Stimulated activated CD8-positive, alpha-beta memory T cell treated with anti-CD3 and anti-CD28 coated beads, Interleukin-12 subunit alpha, Interleukin-12 subunit beta, amount 100 ng/mL, for 24 hours (primary cell): ENCODE measurements around the gene NTNG1.

Experiments used
- DNase-seq: peaks from one replicate; pipeline ENCODE4 v3.0.0-alpha.2; 2020; ENCODE audit errors: extremely low read depth

Gene NTNG1

DNA sequence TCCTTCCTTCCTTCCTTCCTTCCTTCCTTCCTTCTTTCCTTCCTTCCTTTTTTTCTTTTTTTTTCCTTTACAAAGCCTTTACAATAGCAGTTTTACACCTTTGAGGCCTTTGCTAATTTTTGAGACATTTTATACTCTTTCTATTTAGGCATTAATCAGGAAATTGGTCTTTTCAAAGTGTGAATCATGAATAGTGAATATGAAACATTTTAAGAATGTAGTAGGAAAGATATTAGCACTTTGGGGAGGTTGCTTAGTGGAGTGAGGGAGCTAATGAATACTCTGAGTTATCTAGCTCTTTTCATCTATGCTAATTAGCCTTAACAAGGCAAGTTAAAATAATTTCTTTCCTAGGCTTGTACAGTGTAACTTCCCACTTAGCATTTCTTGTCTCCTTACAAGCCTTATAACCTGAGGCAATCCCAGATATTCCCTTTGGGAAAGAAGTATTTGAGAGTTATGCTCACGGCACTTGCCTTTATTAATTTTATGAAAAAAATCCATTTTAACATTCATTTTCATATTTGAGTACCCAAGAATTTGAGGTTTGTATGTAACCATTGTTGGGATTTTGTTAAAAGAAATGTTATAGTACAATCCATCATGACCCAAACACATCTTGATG is 122.6 kb downstream of the NTNG1 start:
- DNase-seq = no peak

DNA sequence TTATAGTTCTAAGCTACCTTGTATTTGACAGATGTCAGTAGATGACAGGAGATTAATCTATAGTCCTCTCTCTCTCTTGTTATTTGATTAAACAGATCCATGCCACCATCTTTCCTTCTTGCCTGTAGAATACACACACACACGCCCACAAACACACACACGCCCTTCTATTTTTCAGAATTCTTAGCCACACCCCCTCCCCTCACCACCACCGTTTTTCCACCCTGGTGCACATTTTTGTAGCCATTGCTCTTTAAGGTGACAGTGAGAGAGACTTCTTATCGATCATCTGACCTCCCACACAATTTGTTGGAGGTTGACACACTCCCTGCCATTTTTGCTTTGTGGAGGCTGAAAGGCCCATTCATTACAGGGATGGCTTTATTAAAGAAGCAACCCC is 123.2 kb downstream of the NTNG1 start:
- DNase-seq = no peak

DNA sequence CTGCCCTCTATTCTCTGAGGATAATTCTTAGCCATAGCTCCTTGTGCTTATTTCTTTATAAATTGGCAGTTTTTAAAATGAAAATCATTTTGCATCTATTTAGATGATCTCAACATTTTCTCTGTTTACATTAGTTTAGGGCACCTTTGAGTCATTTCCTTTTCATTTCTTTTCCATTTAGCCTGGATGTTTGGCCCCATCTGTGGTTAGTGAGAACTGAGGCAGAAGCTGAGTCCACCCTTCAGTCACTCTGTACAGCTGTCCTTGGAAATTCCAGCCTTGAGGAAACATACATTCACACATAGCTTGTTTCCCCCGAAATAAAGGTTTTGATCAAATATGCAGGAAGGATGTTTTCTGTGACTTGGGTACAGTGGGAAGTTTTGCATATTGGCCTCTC is 123.7 kb downstream of the NTNG1 start:
- DNase-seq = no peak

DNA sequence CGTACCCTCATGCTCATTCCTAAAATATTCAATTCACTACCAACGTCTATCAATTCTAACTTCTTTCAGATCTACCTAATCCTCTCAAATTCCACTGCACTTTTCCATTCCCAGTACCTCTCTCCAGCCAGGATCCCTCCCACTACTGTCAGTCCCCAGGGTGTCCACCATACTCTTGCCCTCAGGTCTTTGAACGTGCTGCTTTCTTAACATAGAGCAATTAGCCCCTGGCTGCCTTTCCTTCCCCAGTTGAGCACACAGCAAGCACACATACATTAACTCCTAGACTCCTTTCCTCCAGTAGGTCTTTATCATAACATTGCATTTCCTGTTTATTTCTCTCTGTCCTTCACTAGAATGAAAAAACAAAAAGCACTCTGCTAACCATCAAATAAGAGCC is 126.7 kb downstream of the NTNG1 start:
- no peak for DNase-seq

DNA sequence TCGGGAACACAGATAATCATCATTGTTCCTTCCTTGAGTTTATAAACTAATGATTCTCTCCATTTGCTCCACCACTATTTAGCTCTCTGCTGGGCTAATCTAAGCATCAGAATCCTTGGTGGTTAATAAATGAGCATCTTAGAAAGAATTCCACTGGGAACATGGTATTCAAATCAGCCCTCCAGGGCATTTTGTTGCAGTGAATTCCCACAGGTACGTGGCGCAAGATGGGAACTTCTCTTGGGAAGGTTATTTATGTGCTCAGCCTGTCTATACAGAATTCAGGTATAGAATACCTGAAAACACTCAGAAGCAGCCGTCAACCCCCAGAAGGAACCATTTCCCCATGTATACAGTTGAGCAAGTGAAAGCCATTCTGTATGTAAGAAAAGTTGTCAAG is 131.5 kb downstream of the NTNG1 start:
- no peak for DNase-seq

DNA sequence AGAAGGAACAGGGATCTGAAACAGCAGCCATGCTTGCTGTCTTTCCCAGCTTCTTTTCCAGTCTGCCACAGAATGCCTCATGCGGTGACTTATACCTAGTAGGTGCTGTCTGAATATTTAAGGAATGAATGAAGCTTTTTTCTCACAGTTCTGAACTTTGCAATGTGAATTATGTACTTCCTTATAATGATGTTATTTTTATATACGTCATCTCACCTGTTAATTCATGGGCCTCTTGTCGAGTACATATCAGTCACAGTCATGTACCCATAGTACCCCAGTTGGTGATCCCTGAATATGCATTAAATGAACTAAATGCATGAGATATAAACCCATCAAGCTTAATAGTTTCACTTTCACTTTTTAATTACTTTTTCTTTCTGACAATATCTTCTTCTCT is 132.7 kb downstream of the NTNG1 start:
- no peak for DNase-seq

DNA sequence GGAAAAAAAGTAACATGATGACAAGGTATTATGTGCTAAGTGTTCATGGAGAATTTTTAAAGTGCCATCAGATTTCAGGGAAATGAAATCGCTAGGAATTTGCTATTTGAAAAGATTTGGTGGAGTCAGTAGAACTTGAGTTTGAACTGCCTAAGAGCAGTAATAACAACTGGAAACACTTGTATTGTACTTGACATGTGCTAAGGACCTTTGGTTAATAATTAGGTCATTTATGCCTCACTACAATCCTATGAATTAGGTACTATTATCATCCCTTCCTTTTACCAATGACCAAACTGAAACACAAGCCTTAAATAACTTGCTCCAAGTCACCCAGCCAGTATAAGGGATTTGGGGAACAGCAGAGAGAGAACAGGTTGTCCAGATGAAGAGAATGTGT is 133.4 kb downstream of the NTNG1 start:
- no peak for DNase-seq

DNA sequence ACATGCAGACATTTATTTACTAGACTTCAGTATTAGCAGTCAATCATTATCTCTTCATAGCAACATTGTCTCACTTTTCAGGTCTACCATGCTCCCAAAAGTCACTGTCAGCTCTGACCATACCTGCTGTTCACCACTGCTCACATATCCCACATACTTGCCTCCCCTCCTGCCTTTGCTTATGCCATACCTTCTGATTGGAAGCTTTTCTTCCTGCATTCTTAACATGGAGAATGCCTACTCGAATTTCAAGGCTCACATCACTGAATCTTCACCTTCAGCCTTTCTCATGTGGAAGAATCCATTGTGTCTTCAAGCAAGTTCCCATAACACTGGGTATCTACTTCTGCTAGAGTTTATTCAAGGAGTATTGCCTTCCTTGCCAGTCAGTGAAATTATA is 135.4 kb downstream of the NTNG1 start:
- no peak for DNase-seq

DNA sequence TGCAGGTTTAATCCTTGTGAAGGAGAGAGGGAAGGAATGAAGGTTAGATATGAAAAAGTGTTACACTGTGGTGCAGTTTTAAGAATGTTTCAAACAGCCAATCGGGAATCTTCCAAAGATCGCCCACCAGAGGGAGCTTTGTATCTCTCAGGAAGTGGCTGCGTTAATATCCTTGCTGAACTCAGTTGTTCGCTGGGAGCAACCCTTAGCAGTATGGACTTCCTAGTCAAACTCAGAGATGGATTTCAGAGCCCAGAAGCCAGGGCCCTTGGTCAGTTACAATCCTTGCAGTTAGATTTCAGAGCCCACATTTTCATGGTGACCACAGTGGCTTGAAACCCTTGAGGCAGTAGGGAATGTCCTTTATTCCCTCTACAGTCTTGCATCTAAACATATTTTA is 136.2 kb downstream of the NTNG1 start:
- DNase-seq = no peak

DNA sequence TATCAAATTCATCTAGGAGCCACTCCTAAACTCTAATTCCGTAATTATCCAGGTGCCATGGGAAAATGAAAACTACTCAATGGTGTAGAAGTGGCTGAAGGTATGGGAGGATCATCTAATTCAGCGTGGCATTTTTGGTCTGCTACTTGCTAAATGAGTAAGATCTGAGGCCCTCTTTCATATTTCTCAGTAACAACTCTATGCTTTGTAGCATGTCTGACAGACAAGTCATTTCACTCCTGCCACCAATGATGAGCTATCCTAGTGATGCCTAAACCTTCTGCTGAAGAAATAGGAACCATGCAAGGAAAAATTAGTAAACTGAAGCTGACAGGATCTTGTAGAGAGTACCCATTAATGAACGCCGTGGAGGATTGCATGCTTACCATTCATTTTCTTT is 145.3 kb downstream of the NTNG1 start:
- DNase-seq = no peak

DNA sequence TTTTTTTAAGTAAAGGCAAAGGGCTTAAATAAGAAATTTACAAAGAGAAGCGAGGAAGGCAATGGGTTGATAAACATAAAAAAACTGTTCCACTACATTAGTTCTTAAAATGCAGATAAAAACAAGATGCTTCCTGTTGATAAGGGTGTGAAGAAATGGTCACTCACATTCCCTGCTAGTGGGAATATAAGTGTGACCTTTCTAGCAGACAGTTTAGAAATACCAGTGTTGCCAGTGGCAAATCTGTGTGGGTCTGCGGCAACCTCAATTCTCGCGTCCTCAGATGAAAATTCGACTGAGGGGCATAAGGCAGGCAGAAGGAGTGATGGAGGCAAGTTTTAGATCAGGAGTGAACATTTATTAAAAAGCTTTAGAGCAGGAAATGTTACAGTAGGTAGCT is 151.1 kb downstream of the NTNG1 start:
- no peak for DNase-seq

DNA sequence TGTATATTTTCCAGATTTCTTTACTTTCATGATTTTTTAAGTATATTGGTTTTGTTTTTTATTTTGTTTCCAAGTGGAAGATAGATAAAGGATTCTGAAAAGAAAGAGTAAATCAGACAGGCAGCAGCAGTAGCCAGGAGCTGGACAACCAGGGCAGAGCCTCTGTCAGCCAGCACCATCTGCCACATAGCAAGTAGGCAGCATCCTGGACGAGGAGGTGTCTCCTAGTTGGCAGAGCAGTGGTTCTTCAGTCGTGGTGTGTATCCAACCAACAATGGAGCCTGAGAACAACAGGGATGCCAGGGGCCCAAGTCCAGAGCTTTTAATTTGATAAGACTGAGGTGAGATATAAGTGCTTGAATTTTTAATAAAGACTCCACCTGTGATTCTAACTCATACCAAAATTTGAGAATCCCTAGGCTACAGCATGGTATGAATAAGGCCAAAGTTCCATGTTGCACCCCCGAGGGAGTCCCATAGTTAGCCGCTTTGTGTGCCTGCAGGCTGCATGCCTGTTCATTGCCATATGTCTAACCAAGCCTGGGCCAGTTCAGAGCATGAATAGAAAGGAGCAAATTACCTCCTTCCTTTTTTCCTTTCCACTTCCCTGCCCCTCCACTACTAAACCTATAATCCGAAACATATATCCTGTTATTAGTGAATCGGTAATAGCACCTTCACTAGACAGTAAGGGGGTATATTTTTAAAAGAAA is 153.2 kb downstream of the NTNG1 start:
- DNase-seq = no peak

DNA sequence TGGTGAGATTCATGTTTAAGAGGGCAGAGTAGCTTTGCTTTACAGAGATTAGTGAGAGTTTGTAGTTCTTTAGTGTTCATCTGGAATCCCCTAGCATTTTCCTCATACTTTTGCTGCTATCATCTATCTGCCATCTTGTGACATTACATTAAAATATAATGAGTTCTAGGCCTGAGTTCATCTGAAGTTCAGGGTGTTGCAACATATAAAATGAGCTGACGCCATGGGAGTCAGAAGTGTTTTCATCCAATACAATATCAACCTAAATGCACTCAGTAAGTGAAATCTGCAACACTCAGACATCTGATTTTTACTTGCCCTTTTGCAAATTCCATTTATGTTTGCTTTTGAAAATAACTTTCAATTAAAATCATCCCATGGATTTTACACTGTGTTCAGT is 153.8 kb downstream of the NTNG1 start:
- no peak for DNase-seq

DNA sequence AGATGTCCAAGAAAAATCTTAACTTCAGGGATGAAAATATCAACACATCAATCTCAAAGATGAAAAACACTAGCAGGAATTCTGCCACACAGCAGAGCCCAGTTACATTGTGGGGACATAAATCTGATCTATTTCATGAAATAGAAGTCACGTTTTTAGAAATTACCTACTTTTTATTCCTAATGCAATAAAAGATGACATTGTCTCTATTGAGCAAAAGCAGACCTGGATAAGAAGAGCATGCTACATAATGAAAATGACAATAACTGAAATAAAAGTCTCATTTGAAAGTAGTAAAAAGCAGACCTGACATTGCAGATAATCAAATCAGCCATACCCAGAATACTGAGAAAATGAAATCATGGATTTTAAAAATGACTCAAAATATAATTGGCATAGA is 156.8 kb downstream of the NTNG1 start:
- DNase-seq = no peak

DNA sequence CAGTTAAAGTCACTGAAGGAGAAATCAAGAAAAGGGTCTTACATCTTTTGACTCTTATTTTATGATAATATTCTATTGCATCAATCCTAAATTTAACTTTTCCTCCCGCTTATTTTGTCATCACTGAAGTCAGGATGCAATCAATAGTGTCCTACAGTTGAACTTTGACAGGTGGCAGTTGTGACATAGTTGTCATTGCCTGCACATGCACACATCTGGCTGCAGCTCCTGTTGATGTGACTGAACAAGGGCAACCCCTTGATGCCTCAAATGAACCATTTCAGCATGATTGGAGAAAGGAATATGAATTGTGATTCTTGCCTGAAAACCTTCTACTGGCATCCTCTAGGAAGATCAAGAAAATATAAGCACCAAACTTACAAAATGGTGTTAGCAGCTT is 157.7 kb downstream of the NTNG1 start:
- DNase-seq = no peak

DNA sequence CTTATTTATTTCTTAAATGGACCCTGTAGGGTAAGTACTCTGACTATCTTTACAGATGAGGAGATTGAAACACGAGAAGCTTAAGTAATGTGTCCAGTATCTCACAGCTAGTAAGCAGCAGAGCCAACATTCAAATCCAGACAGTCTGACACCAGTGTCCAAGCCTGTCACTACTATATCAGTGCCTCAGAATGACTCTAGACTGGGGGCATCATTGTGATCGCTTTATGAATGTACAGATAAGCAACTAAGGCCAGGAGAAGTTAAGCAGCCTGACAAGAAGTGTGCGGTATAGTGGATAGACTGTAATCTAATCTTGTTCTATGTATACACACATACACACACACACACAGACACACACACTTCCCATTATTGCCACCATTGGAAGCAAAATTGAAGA is 158.7 kb downstream of the NTNG1 start:
- DNase-seq = no peak

DNA sequence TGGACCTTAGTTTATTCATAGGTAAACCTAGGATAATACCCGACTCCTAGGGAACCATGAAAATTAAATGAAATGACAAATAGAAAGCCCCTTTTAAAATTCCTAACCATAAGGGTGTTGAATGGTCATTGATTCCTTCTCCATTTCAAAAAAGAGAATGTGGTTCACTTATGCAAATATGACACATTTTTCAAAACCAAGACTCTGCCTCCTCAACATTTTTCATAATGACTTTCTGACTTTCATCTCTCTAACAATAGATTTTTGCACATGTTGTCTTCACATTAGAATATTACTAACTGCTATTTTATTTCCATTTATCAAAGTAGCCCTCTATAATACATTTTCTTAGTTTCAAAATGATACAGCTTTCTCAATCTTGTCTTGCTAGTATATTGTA is 169.1 kb downstream of the NTNG1 start:
- DNase-seq = no peak

DNA sequence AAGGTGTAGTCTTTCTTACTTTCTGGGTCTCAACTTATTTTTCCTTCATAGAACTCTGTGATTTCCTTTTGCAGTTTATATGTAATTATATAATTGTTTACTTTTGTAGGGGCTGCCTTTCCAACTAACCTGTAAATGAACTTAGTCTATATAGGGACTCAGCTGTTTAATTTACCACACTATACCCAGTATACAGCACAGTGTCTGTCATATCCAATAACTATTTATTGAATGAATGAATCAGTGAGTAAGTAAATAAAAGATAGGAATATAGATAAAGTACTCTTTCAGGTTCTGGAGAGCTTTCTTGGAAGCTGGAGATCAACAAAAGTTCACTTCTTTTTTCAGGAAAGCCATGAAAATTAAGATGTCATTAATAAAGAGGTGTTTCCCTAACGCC is 174.8 kb downstream of the NTNG1 start:
- DNase-seq = no peak

DNA sequence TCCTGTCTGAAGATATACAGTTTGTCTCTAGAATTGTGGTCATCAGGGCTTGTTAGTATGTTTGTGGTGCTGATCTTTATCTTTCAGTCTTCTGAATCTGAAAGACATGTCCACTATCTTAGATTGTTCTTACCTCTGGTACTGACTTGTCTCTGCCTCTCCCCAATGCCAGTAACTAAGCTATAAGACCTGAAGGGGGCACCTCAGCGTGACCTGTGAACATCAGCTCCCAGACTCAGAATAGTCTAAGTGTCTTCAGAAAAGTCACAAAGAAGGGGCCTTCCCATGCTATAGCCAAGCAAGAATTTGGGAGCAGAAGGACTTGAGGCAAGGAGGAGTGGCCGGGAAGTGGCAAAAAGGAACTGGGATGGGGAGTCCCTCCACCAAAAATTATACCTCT is 178.1 kb downstream of the NTNG1 start:
- DNase-seq = no peak

DNA sequence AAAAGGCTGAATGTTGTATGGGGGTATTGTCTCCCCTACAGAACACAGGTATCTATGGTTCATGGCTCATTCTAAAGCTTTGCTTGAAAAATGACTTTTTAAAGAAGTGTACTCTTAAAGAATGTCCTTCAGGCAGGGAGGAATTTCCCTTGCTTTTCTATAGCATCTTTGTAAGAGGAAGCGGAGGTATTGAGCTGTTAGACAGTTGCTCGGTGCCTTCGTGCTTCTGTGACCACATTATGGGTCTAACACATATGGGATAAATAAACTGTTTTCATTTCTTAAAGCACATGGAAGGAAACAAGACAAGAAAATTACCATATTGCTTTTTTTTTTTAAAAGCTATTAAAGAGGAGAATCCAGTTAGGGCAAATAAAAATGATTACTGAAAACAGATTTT is 182.9 kb downstream of the NTNG1 start:
- DNase-seq = no peak

DNA sequence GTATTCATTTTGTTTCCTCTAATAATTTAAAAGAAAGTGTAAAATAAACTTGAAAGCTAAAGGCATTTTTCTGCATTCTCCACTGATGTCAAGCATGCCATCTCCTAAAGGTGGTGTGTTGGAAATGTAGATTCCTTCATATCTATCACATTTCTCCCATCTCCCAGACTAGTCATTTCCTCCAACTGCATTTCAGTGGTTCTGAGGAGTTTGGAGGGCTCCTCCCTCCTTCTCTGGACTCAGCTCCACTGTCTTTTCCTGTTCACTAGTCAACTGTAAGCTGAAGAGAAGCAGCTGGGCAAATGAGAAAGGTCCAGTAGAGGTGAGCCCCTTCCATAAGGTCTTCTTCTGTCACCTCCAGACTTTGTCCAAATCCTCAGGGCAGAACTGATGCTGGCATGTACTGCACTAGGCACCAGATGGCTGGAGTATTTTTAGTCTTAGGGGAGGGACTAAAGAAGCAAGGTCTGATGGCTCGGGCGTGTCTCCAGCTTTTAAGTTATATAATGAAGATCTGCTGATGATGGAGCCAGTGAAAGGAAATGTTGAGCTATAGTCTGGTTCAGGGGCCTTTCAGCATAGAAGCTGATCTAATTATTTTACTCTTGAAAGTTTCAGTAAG is 186.1 kb downstream of the NTNG1 start:
- no peak for DNase-seq

DNA sequence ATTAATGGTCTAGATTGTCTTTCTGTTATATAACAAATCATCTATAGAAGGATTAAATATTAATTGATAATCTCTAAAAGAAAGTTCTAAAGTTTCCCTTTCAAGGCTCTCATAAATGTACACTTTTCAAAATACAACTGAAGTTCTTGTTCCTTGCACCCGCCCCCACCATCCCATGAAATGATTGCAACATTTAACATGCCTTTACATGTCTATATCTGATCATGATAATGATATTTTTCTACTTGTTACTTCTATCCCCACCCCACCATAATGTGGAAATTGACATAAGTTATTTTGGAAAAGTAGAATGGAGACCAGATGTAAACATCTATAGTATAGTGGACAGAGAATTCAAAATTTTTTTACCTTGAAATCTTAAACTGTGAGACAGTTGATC is 186.6 kb downstream of the NTNG1 start:
- DNase-seq = no peak

DNA sequence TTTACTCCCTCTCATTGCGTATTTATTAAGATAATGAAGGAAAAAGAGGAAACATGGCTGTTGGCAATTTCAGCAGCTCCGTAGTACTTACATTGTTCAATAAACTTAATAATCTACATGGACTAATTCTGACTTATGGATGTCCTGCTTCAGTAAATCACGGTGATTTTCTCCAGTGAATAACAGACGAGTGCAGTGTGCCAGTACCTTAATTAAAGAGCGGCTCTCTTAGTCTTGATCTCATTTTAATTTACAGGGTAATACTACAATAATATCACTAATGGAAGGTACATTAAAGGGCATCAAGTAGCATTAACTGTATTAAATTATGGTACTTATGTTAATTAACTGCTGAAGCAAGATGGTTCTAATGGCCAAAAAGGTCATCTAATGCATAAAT is 187.2 kb downstream of the NTNG1 start:
- no peak for DNase-seq

DNA sequence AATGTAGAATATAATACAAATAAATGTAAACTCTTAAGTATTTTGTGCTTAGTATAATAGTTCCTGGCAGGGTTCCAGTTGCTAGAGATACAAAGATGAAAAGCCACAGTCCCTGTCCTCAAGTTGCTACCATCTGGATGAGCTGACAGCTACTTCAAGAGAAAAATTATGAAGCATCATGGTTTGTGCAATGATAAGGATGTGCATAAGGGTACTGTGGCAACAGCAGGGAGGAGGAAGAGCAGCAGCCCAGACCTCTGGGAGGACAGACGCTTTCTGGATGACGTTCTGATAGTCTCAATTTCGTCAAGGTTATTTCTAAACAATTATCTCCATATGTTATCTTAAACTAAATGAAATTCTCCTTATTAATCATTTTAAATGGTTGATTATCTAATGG is 198.9 kb downstream of the NTNG1 start:
- DNase-seq = no peak
